Breast epithelium (tissue), 3 donors: ENCODE data around the gene SERPINE1.

Experiments used
- CTCF ChIP-seq, 3 donors: fragments of 450-650 bp; IDR thresholded peaks; one replicate each; pipeline ENCODE4 v1.5.1; 2016 to 2017; ENCODE audit warnings: antibody characterized with exemption in 3 of 3, mild to moderate bottlenecking in 3 of 3, moderate library complexity in 3 of 3
- POLR2A ChIP-seq: fragments of 450-650 bp; IDR thresholded peaks from one replicate; pipeline ENCODE4 v1.6.1; 2016; ENCODE audit warnings: antibody characterized with exemption, mild to moderate bottlenecking, moderate library complexity

GRCh38 chr7:101169110-101169837 lies 42.4 kb downstream of the SERPINE1 start:
- no peak for TF ChIP-seq CTCF (IDR thresholded peaks at IDR 0.05)
- no peak for TF ChIP-seq POLR2A
